GM19455 (cell line): Measurements from ENCODE around the gene SYN1.

Source experiments
- ATAC-seq: cut with Tn5 transposase; IDR thresholded peaks from one replicate; pipeline ENCODE4 v1.9.1; 2021; ENCODE audit not compliant: unreplicated experiment

Gene SYN1

DNA sequence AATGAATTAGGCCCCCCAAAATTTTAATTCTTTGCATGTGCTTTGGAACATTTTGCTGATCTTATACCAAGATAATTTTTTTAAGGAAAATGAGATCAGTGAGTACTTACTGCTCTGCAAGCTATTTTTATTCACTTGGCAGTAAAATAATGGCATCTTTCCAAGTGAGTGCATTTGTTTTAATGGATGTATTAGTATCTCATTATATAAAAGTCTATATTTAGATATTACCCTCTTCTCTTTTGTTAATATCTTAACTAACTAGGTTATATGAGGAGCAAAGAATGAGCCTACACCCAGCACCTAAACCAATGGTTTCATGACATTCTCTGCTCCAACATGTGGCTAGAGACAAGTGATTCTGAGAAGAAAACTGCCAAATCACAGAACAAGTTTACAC lies 79.8 kb downstream of the SYN1 start:
- no peak for ATAC-seq

GRCh38 chrX:47530049-47530448 lies 89.6 kb downstream of the SYN1 start:
- no peak for ATAC-seq

- no peak for ATAC-seq
These were observed 90.1 kb downstream of the SYN1 start for GRCh38 chrX:47529548-47529947.

GRCh38 chrX:47523713-47524166 lies 95.9 kb downstream of the SYN1 start:
- ATAC-seq = peak; percentile 13

- peak; percentile 85 for ATAC-seq
These were observed 96.4 kb downstream of the SYN1 start for GRCh38 chrX:47523297-47523696.
